HepG2 (cell line): ENCODE results near the gene FAM168A. TPM values are rescaled to one million over a fixed set of nuclear protein-coding genes. Genes with fewer than 3 reads are reported as not detected.
A peak's percentile ranks its signal among the peaks of the same experiment; 100 is the strongest.

Experiments used
- ATAC-seq: fragments of 200-7000 bp; cut with Tn5 transposase; 3 replicates; pipeline ENCODE4 v1.9.1; 2020; ENCODE audit warnings: mild to moderate bottlenecking, moderate library complexity
- BruUV-seq: library from RNA; stranded (reverse); fragments of 400-500 nt; replicated peaks from 2 replicates; lab custom pipeline; 2021; lab: Mats Ljungman, UMichigan
- CTCF ChIA-PET: fragments of 300-600 bp; formaldehyde crosslinking; extraction: SDS; loops from one replicate; lab custom pipeline; 2021; ENCODE audit warnings: low total read pairs, inconsistent platforms, low intra/inter-chr PET ratio; lab: Yijun Ruan, JAX
- POLR2A ChIA-PET: fragments of 350-600 bp; sonication (Branson Sonifier 250); formaldehyde crosslinking; loops from one replicate; lab custom pipeline; 2020; ENCODE audit warnings: antibody characterized with exemption, inconsistent platforms; lab: Yijun Ruan, JAX
- DNase-seq: peaks from one replicate; pipeline ENCODE4 v3.0.0-alpha.2; 2015; ENCODE audit warnings: low spot score
- FAIRE-seq: peaks from 3 replicates; lab custom pipeline; 2011; peaks lifted over from hg19 to GRCh38; lab: Jason Lieb, UNC
- H2AFZ ChIP-seq: one replicate; pipeline ENCODE4 v1.6.1; 2011; ENCODE audit warnings: low read length, inconsistent platforms
- H3K27ac ChIP-seq: fragments of 300-600 bp; 3 replicates; pipeline ENCODE4 v1.8.0; 2011; ENCODE audit warnings: mixed run types, mild to moderate bottlenecking, mixed read lengths, low read length, inconsistent platforms; ENCODE audit not compliant: insufficient read depth; ENCODE audit errors: extremely low read length
- H3K27me3 ChIP-seq, 2 experiments: fragments of 200-600 bp in 1 of 2; 2 replicates in 1 of 2; 3 replicates in 1 of 2; pipeline versions ENCODE4 v1.6.0 to v1.8.0; 2011; ENCODE audit warnings: low read length in 2 of 2, mild to moderate bottlenecking in 2 of 2, moderate library complexity in 2 of 2, inconsistent platforms in 1 of 2; ENCODE audit not compliant: insufficient read depth in 2 of 2, control insufficient read depth in 1 of 2
- H3K36me3 ChIP-seq, 2 experiments: fragments of 200-600 bp in 1 of 2; replicated peaks in 1 of 2; 2 replicates in 1 of 2; 3 replicates in 1 of 2; pipeline versions ENCODE4 v1.5.1 to v1.8.0; 2011; ENCODE audit warnings: low read length in 2 of 2, inconsistent platforms in 1 of 2; ENCODE audit not compliant: insufficient read depth in 2 of 2, control insufficient read depth in 1 of 2
- H3K4me1 ChIP-seq: 2 replicates; pipeline ENCODE4 v1.5.1; 2012; ENCODE audit warnings: low read length, inconsistent platforms; ENCODE audit not compliant: insufficient read depth
- H3K4me2 ChIP-seq: 2 replicates; pipeline ENCODE4 v1.6.0; 2011; ENCODE audit warnings: low read depth, low read length, inconsistent platforms
- H3K4me3 ChIP-seq, 3 experiments: fragments of 200-600 bp in 1 of 3; sonication (generic), shearing (Covaris generic) in 1 of 3; replicated peaks in 1 of 3; 2 replicates each; pipeline ENCODE4 v1.5.1; 2011 to 2016; ENCODE audit warnings: low read length in 3 of 3, inconsistent platforms in 2 of 3, low read depth in 2 of 3, mild to moderate bottlenecking in 2 of 3, control low read depth in 1 of 3, mixed read lengths in 1 of 3; ENCODE audit not compliant: insufficient read depth in 1 of 3
- H3K79me2 ChIP-seq: one replicate; pipeline ENCODE4 v1.6.1; 2011; ENCODE audit warnings: low read length, inconsistent platforms; ENCODE audit not compliant: insufficient read depth
- H3K9ac ChIP-seq: 2 replicates; pipeline ENCODE4 v1.6.0; 2011; ENCODE audit warnings: mild to moderate bottlenecking, low read depth, low read length, inconsistent platforms; ENCODE audit not compliant: insufficient read depth
- H3K9me3 ChIP-seq: 2 replicates; pipeline ENCODE4 v1.5.1; 2012; ENCODE audit warnings: mild to moderate bottlenecking, low read length
- H4K20me1 ChIP-seq: 2 replicates; pipeline ENCODE4 v1.6.0; 2011; ENCODE audit warnings: inconsistent platforms, mild to moderate bottlenecking, low read length, moderate library complexity; ENCODE audit not compliant: insufficient read depth
- GMEB1 ChIP-seq: sonication (generic); formaldehyde crosslinking; IDR thresholded peaks from 2 replicates; pipeline ENCODE4 v1.5.1; 2020; ENCODE audit warnings: missing genetic modification reagents, mild to moderate bottlenecking, borderline replicate concordance
- KDM2A ChIP-seq: sonication (generic); formaldehyde crosslinking; IDR thresholded peaks from 2 replicates; pipeline ENCODE4 v1.4.0; 2020; ENCODE audit warnings: low read depth, missing genetic modification reagents, borderline replicate concordance
- LCORL ChIP-seq, 2 experiments: fragments of 450-650 bp in 1 of 2; sonication (generic) in 1 of 2; formaldehyde crosslinking in 1 of 2; IDR thresholded peaks; 2 replicates each; pipeline versions ENCODE4 v1.5.0 to v1.6.1; 2017 to 2020; ENCODE audit warnings: antibody characterized with exemption in 1 of 2, missing genetic modification reagents in 1 of 2
- NFYB ChIP-seq: sonication (generic); formaldehyde crosslinking; IDR thresholded peaks from 2 replicates; pipeline ENCODE4 v1.4.0; 2020; ENCODE audit warnings: missing genetic modification reagents
- RARA ChIP-seq: IDR thresholded peaks from 2 replicates; pipeline ENCODE4 v1.6.1; 2016; ENCODE audit warnings: missing genetic modification reagents, missing compliant biosample characterization
- RFXAP ChIP-seq: sonication (generic); formaldehyde crosslinking; IDR thresholded peaks from 2 replicates; pipeline ENCODE4 v1.4.0; 2020; ENCODE audit warnings: missing genetic modification reagents, borderline replicate concordance
- SALL2 ChIP-seq: sonication (generic); formaldehyde crosslinking; IDR thresholded peaks from 2 replicates; pipeline ENCODE4 v1.8.1; 2023; ENCODE audit warnings: mild to moderate bottlenecking, missing genetic modification reagents, inconsistent platforms
- ZKSCAN8 ChIP-seq: IDR thresholded peaks from 2 replicates; pipeline ENCODE4 v1.6.1; 2016; ENCODE audit warnings: borderline replicate concordance, missing genetic modification reagents, missing compliant biosample characterization
- ZNF207 ChIP-seq: fragments of 450-650 bp; IDR thresholded peaks from 2 replicates; pipeline ENCODE4 v1.6.1; 2016; ENCODE audit warnings: antibody characterized with exemption, borderline replicate concordance
- ZNF468 ChIP-seq: sonication (generic); formaldehyde crosslinking; IDR thresholded peaks from 2 replicates; pipeline ENCODE4 v1.8.0; 2022; ENCODE audit warnings: mild to moderate bottlenecking, moderate library complexity, missing genetic modification reagents
- ZNF646 ChIP-seq: sonication (generic); formaldehyde crosslinking; IDR thresholded peaks from 2 replicates; pipeline ENCODE4 v1.9.0; 2021; ENCODE audit warnings: mild to moderate bottlenecking, missing genetic modification reagents
- ZNF724P ChIP-seq: sonication (generic); formaldehyde crosslinking; IDR thresholded peaks from 2 replicates; pipeline ENCODE4 v1.8.0; 2022; ENCODE audit warnings: missing genetic modification reagents, borderline replicate concordance
- ZNF768 ChIP-seq: sonication (generic); formaldehyde crosslinking; IDR thresholded peaks from 2 replicates; pipeline ENCODE4 v1.4.0; 2020; ENCODE audit warnings: missing genetic modification reagents
- ZNF777 ChIP-seq: sonication (generic); formaldehyde crosslinking; IDR thresholded peaks from 2 replicates; pipeline ENCODE4 v1.4.0; 2020; ENCODE audit warnings: missing genetic modification reagents
- ZSCAN25 ChIP-seq: sonication (generic); formaldehyde crosslinking; IDR thresholded peaks from 2 replicates; pipeline ENCODE4 v1.8.0; 2022; ENCODE audit warnings: mild to moderate bottlenecking, missing genetic modification reagents
- WGBS: methylation state at CpG from one replicate; pipeline ENCODE4 v1.1.6; 2017; ENCODE audit warnings: low lambda C conversion rate; 5-methylcytosine and 5-hydroxymethylcytosine counted together
- in situ Hi-C: cut with HindIII; loops from 2 replicates; pipeline ENCODE4 v1.10.0; 2017; ENCODE audit warnings: low pct_unique_long_range_greater_than_20kb; ENCODE audit not compliant: extremely low pct_ligation_motif_present
- intact Hi-C: fragments of 100-400 bp; cut with micrococcal nuclease; formaldehyde crosslinking; loops from one replicate; pipeline ENCODE4 v1.10.0; 2022; ENCODE audit not compliant: unreplicated experiment
- polyA plus RNA-seq, 8 experiments: library from polyadenylated mRNA; depleted of rRNA in 3 of 8; stranded (reverse) in 7 of 8; unstranded in 1 of 8; fragments of >200 nt; fragmentation: Illumina TruSeq in 4 of 8; extraction: Trizol in 4 of 8; gene quantifications; 2 replicates each; pipeline versions ENCODE4 v1.2.1 to v1.2.3, GENCODE V29; 2011 to 2016; ENCODE audit warnings: low read depth in 4 of 8, missing spikeins in 1 of 8, mixed read lengths in 1 of 8; ENCODE audit not compliant: insufficient read depth in 1 of 8
- total RNA-seq, 5 experiments: library from RNA; depleted of rRNA; stranded (reverse); fragments of >200 nt; fragmentation: Illumina TruSeq; extraction: Trizol; gene quantifications; 2 replicates each; pipeline ENCODE4 v1.2.3, GENCODE V29; 2016; ENCODE audit warnings: low read depth in 1 of 5

FAM168A gene
- total and polyA plus RNA-seq, 2 of the 13 experiments (the other 11 are each of a cell fraction or from before 2014, with no cell fraction given): 13.9 to 15.8 TPM

GRCh38 chr11:73376160-73376802 is 221.6 kb downstream of the FAM168A start, which contains the start of gene RELT (continued):
- 0 out of 2 replicates have a peak, but pooled peaks have one; percentile 9 for TF ChIP-seq RARA (CRISPR knock-in tag)
- peak; percentile 87 for TF ChIP-seq GMEB1 (CRISPR knock-in tag)
- 0 out of 2 replicates have a peak, but pooled peaks have one; percentile 6 for TF ChIP-seq ZNF468
- TF ChIP-seq KDM2A: peak; percentile 49; the same call in 1 of the 2 replicates
- peak; percentile 82 for TF ChIP-seq ZNF777
- peak; percentile 24; the same call in 1 of the 2 replicates for TF ChIP-seq NFYB (CRISPR knock-in tag)
- TF ChIP-seq, all 625 proteins: peak for 126

GRCh38 chr11:73375830-73376159 is 222.1 kb downstream of the FAM168A start:
- no peak for FAIRE-seq
- peaks cover 18% of the 10 kb centered on the region for H3K79me2 ChIP-seq
- H3K9ac ChIP-seq: peak overlapping the region; percentile 60
- peaks cover 43% of the 10 kb centered on the region for H3K4me1 ChIP-seq
- peak overlapping the region; percentile 80 for H2AFZ ChIP-seq
- in situ Hi-C loops: no loop called here
- ATAC-seq: peak; percentile 4
- WGBS: 36% methylated on average over 4 of the region's 6 CpGs
- peak overlapping the region; percentile 98 for H3K4me2 ChIP-seq
- H3K27ac ChIP-seq: no peak overlapping the region
- H3K27me3 ChIP-seq: peaks cover 0 to 7% of the 10 kb centered on the region in 2 experiments; a peak in 1 of 5 replicates
- ChIA-PET CTCF (interaction anchor here (1.8 kb wide), 1 partner anchor 18 kb away, joined by 8 read pairs; no protein-coding TSS in a partner anchor), POLR2A (interaction anchor here (0.5 to 2.4 kb wide), 2 partner anchors 67 to 413 kb away, joined by 3 to 8 read pairs; no protein-coding TSS in a partner anchor)
- no peaks in the 10 kb centered on the region for H4K20me1 ChIP-seq
- intact Hi-C loops: loop anchor here (2.0 kb wide), 1 partner anchor 61 kb away; no protein-coding TSS in a partner anchor
- no peaks in the 10 kb centered on the region for H3K9me3 ChIP-seq
- DNase-seq: no peak
- no TSS peak for BruUV-seq
- peak overlapping the region; percentile 15 to 87 (median 25) for H3K4me3 ChIP-seq
- H3K36me3 ChIP-seq: no peaks in the 10 kb centered on the region
- 0 out of 2 replicates have a peak, but pooled peaks have one; percentile 7 for TF ChIP-seq SALL2 (CRISPR knock-in tag)
- TF ChIP-seq RFXAP: 0 out of 2 replicates have a peak, but pooled peaks have one; percentile 14
- TF ChIP-seq ZNF724P (CRISPR knock-in tag): peak; percentile 65; the same call in 1 of the 2 replicates
- TF ChIP-seq ZNF646: no peak
- no peak for TF ChIP-seq ZNF207
- no peak for TF ChIP-seq LCORL (IDR thresholded peaks at IDR 0.05)
- peak; percentile 53; the same call in 1 of the 2 replicates for TF ChIP-seq LCORL (CRISPR knock-in tag; IDR thresholded peaks at IDR 0.05)
- TF ChIP-seq ZSCAN25 (CRISPR knock-in tag): no peak
- no peak for TF ChIP-seq ZNF768 (CRISPR knock-in tag)
- TF ChIP-seq ZKSCAN8 (CRISPR knock-in tag): 0 out of 2 replicates have a peak, but pooled peaks have one; percentile 34
